Measurements from ENCODE around the gene P2RX3. TPM values are rescaled to one million over a fixed set of nuclear protein-coding genes. Genes with fewer than 3 reads are reported as not detected.
A peak's percentile ranks its signal among the peaks of the same experiment; 100 is the strongest.

The P2RX3 gene
- total and polyA plus RNA-seq, 2 of the 8 experiments (the other 6 are each of a cell fraction or from before 2014, with no cell fraction given), result 0.45 to 0.47 TPM

- TF ChIP-seq CHD7 (IDR thresholded peaks at IDR 0.05; ENCODE audit: insufficient replicate concordance, low read length) (no peak), TAF1 (IDR thresholded peaks at IDR 0.05; ENCODE audit: low read depth, low read length) (peak; percentile 71), EP300 (IDR thresholded peaks at IDR 0.05; ENCODE audit: borderline replicate concordance in 1 of 2, low read depth in 2 of 2, low read length in 2 of 2) (peak in 1 of 2 experiments; percentile 53; a peak in 1 of 3 replicates), KDM1A (IDR thresholded peaks at IDR 0.05; ENCODE audit: borderline replicate concordance, low read length) (no peak), POLR2AphosphoS5 (IDR thresholded peaks at IDR 0.05; ENCODE audit: low read depth, low read length) (peak; percentile 84), SUZ12 (IDR thresholded peaks at IDR 0.05; ENCODE audit: low read length) (no peak), SIN3A (conservative IDR thresholded peaks at IDR 0.05 in 1 of 2, IDR thresholded peaks at IDR 0.05 in 1 of 2; ENCODE audit: low read depth in 1 of 2, low read length in 2 of 2) (peak in 1 of 2 experiments; percentile 73; a peak in 2 of 4 replicates), ATF3 (IDR thresholded peaks at IDR 0.05; ENCODE audit: insufficient read depth, low read depth, low read length) (no peak)
Measured at GRCh38 chr11:57311109-57311936, 26.8 kb upstream of the P2RX3 start (continued).

Data from H1 (cell line).